Activated CD8-positive, alpha-beta memory T cell treated with anti-CD3 and anti-CD28 coated beads for 4 hours (primary cell): Measurements from ENCODE around the gene OGFOD1.

ENCODE experiments used
- DNase-seq, 2 donors: peaks; one replicate each; pipeline ENCODE4 v3.0.0-alpha.2; 2020; ENCODE audit warnings: low read depth in 2 of 2

The OGFOD1 gene

DNA sequence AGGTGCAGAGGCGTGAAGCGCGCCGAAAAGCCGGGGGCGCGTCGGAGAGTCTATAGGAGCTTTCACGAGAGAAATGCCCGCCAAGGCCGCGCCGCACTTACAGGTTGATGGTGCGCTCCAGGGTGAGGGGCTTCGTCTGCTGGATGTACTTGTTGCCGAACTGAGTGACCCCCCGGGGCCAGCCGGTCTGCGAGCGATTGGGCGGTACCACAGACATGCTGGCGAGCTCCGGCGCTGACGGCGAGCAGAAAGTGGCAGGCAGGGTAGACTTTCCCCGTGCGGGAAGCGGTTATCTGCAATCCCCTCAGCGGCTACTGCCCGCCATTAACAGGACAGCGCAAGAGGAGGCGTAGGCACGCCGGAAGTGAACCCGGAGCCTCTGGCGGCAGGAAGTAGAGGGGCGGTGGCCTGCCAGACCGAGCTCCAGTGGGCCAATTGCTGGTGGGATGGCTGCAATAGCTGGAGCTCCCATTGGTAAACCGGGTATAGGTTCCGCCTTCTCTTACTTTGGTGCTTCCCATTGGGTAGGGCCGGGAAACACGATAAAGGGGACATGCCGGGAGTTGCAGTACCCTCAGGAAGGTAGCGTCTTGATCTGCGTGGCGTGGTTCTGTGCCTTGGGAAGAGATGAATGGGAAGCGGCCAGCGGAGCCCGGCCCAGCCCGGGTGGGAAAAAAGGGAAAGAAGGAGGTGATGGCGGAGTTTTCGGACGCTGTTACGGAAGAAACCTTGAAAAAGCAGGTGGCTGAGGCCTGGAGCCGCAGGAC lies at the start of gene OGFOD1, which contains the start of gene NUDT21:
Gene OGFOD1, plus strand, starts transcription at position 569 of the 767 bp plus-strand sequence. Its CDS starts 59 bp downstream, at position 628.
Gene NUDT21, minus strand, starts transcription at position 347 of the 767 bp plus-strand sequence. Its CDS starts 130 bp downstream, at position 217.
- peak; percentile 81 to 87 for DNase-seq

DNA sequence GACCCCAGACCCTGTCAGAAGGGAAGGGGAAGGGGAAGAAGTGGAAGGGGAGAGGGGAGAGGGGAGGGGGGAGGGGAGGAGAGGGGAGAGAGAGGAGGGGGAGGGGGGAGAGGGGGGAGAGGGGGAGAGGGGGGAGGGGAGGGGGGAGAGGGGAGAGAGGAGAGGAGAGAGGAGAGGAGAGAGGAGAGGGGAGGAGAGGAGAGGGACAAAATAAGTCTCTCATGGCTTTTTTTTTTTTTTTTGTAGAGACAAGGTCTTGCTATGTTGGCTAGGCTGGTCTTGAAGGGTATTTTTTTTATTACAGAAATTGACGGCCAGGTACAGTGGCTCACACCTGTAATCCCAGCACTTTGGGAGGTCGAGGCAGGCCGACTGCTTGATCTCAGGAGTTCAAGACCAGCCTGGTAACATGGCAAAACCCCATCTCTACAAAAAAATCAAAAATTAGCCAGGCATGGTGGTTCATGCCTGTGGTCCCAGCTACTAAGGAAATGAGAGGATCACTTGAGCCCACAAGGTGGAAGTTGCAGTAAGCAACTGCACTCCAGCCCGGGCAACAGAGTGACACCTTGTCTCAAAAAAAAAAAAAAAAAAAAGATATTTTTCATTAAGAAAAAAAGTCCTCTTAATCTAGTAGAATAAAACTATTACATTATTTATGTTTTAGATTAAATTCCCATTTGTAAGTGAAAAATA lies 45.2 kb upstream of the OGFOD1 start:
- DNase-seq, result no peak

DNA sequence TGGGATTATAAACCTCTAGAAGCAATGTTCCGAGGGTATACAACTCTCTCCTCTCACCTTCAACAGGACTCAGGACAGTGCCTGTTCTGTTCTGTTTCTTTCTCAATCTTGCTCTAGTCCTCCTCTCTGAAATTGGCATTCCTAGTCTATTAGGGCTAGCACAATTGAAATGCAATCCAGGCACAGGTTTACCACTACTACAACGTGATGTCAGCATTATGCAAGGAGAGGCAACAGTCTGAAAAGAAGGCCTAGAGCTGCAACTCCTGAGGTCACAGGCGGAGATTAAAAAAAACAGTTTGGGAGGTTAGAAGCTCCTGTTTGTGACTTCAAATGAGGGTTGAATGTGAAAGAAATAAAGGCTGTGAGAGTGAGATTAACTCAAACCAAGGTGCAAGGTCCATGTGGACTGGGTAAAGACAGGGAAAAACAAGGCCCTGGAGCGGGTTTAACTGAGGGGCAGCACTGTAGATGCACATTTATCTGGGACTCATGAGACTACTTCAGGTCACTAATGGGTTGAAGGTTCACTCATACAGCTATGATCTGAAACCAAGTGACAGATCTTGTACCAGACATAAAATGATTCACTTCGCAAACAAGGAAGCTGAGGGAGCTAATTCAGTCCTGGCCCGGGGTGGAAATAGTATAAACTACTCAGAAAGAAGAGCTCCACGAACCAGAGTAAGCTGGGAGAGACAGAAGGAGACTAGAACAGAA lies 42.8 kb upstream of the OGFOD1 start:
- DNase-seq, result no peak

DNA sequence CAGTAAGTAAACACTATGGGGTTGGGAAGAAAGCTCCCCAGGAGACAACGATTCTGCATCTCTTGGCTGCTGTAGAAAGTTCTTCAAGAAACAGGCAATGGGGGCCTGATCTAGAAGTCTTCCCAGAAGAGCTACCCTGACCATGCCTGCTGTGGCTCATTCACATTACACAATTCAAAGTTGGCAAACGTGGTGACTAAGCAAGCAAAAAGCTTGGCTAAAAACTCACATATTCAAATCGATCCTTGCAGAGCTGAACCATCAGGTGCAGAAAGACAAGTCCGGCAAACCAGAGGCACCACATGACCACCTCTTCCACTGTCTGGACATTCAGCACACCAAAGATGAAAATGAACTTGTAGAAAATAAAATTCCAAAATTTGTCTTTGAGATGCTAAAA lies 42.2 kb upstream of the OGFOD1 start:
- DNase-seq, result no peak

DNA sequence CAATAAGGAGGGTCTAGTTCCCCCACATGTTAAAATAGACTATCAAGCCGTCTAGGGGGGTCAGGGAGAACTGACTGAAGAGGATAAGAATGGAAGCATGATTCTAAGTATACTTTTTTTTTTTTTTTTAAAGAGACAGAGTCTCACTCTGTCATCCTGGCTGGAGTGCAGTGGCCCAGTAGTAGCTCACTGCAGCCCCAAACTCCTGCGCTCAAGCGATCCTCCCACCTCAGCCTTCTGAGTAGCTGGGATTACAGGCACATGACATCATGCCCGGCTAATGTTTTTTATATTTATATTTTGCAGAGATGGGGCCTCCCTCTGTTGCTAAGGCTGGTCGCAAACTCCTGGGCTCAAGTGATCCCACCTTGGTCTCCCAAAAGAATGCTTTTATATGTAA lies 40.2 kb upstream of the OGFOD1 start:
- DNase-seq, result no peak

DNA sequence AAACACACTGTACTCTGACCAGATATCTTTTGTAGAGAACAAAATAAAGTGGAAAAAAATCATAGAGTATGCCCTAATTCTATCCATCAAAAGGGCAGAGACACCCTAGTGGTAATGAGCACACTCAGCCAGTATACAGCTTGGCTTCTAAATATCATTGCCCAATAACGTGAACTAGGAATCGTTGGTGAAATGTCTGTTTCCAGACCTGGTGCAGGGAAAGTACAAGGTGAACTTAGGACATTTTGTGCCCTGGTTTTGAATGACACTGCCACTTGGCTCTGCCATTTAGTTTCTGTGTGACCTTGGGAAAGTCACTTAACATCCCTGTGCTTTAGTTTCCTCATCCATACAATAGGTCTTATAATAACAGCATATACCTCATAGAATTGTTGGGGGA lies 39.7 kb upstream of the OGFOD1 start:
- no peak for DNase-seq

DNA sequence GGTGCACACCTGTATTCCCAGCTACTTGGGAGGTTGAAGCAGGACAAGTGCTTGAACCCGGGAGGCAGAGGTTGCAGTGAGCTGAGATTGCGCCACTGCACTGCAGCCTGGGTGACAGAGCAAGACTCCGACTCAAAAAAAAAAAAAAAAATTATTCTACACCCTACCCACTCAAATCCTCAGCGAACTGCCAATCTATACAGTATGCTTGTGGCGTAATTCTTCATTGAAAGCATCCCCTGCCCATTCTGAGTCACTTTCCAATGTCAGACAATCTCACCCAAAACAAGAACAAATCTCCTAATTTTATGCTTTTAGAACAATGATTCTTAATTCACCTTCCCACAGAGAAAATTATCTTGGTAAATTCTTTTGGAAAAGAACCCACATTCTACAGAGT lies 38.0 kb upstream of the OGFOD1 start:
- DNase-seq, result no peak

DNA sequence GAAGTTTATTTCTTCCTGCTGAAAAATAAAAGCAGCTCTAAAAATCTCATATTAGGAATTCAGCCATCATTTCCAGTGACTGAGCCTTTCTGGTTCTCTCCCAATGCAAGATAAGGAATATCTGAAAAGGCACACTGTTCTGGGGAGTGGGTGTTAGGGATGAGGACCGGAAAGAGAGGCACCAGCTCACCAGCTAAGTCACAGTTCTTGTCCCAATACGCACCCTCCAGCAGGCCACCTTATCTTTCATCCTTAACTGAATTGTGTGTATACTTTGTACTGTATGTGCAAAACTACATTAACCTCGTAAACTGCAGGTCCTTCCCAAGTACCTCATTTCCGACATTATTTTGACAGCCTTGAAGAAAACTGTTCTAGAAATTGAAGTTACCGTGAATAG lies 37.0 kb upstream of the OGFOD1 start:
- DNase-seq, result no peak

DNA sequence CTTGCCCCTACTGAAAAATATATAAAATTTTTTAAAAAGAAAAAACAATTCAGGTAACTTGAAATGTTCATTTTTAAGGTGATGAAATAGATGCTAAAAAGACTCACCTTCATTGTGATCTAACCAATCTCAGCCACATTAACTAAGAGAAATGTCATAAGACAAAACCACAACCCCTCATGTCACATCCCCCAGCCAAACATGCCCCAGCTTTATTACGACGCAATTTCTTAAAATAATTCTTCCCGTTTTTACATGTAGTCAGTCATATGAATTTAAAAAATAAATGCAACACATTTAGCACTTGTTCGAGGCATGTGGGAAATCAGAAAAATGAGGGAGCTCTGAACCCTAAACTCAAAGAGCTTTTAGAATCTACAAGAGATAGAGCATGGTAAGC lies 35.5 kb upstream of the OGFOD1 start:
- no peak for DNase-seq

DNA sequence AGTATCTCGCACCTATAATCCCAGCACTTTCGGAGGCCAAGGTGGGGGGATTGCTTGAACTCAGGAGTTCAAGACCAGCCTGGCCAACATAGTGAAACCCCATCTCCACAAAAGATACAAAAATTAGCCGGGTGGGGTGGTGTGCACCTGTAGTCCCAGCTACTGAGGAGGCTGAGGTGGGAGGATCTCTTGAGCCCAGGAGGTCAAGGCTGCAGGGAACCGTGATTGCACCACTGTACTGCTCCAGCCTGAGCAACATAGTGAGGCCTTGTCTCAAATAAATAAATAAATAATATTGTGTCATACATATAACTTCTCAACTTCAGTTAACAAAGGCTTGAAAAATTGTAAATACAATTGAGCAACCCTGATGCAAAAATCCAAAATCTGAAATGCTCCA lies 34.2 kb upstream of the OGFOD1 start:
- no peak for DNase-seq

DNA sequence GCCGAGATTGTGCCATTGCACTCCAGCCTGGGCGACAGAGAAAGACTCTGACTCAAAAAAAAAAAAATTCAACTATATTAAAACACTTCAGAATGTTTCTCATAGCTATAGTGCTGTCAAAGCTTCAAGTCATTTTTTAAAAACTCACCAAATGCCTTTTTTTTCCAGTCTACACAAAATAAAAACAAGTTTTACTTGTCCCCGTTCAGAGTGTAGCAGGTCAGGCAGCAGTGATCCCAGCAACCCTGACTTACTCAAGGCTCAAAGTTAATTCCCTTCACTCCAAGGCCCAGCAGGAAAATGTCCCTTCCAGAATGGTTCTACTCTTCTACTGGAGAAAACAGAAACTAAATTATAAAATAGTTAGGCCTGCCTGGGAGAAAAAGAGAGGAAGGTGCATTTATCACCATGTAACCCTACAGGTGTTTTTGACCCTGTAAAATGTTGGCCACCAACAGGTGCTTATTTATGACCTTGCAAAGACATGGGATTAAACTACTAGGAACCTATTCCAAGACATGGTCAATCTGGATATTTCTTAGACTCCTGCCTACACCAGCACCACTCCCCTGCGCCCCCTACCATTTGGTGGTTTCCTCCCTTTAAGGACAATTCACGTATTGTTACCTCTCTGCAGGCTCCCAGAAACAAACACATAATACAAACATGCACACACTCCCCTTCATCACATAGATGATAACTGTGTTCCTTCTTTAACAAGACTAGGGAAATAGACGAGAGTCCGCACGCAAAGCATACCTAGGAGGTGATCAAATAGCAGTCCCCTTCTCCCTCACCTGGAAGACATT lies 31.4 kb upstream of the OGFOD1 start:
- DNase-seq, result no peak

DNA sequence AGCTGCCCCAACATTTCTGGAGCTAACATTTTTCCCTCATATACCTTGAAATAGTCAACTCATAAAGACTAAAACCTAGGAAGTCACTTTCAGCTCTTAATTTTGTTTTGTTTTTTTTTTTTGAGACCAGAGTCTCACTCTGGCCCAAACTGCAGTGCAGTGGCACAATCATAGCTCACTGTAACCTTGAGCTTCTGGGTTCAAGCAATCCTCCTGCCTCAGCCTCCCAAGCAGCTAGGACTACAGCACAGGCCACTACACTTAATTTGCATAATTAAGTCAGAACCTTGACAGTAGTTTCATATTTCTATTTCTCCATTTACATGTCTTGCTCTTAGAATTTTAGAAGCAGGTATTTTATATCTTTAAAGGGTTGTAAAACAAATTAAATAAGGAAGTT lies 30.7 kb upstream of the OGFOD1 start:
- no peak for DNase-seq

DNA sequence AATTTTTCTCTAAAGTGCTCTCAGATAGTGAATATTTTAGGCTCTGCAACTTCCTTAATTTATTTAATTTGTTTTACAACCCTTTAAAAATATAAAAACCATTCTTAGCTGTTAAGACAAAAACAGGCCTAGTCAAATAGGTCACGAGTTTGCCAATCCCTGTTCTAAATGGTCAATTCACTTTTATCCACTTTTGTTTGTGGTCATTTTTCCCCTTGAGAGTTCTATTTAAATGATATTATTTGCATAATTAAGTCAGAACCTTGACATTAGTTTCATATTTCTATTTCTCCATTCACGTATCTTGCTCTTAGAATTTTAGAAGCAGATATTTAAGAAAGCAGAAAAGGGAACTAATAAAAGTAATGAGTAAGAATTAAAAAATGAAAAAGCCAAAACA lies 30.0 kb upstream of the OGFOD1 start:
- DNase-seq, result no peak

DNA sequence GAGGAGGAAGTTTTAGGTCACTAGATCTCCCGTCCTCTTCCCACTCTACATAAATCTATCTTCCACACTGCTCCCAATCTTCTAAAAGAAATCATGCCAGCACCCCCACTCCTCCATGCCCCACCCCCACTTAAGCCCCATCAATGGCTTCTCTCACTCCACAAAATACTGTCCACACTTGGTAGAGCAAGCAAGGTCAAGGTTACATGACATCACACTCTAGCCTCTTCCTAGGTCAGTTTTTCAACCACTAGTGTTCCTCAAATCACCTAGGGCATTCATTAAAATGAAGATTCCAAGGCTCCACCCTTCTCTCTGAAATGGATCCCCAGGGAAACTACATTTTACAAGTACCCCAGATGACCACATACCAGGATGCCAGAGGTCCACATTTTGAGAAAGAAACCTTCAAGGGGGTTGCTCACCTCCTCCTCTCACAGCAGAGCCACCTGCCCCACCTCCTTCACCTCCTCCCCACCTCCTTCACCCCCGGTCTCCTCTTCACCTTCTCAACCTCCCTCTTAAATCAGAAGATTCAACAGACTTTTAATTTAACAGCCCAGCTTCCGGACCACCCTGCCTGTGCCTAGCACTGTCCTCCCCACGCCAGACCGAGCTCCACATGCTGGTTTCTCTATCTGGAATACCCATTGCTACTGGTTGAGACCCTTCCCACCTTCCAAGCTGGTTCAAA lies 29.2 kb upstream of the OGFOD1 start:
- no peak for DNase-seq

DNA sequence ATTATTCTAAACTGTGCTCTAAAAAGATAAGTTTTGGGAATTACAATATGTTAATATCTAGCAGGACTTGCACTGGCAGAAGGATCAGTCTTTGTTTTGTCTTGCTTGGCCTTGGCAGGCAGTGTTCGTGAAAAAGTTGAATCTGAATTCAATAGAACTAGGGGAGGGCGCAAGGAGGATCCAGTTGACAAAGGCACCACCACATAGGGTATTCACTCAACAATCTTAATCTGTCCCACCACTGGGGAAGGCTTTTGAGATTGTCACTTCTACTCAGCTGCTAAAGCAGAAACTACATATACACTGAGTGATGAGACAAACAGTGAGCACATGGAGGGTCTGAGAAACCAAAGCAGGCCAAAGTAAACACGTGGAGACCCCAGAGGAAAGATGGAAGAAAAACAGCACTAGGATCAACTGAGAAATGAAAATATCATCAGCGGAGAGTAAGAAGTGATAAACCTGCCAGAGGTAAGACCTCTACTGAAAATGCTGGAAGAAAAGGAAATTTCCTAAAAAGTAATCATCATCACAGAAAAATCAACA lies 28.4 kb upstream of the OGFOD1 start:
- no peak for DNase-seq

DNA sequence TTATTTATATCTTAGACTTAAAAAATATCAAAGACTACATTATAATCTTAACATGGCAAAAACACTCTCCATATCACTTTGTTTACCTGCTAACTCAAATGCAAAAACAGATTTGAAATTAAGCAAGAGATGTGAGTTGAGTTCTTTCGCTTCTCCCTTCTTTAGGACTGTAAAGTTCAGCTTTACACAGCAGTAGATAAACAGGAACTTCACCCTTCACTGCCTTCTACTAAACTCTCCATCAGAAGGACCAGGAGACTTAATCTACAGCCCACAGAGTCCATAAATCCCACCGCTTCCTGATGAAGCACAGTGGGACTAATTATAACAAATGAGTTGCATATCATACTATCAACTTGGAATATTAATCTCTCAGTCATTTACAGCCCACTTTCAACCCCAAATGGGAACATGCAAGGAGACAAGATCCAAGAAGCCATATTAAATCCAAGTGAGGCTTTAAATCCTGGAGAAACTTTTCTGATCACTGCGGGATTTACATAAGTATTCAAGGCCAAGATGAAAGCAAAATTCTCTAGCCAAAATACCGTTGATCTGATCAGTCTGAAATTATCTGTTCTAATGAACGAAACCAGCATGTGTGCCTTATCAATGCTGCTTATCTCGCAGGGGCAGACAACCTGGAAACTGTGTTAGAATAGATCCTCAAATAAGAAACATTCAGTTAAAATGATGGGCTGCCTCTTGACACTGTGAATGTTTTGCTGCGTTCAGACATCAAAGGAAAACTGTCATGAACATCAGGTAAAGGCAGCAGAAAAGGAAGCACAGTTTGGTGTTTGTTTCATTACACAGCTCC lies 27.6 kb upstream of the OGFOD1 start:
- no peak for DNase-seq

DNA sequence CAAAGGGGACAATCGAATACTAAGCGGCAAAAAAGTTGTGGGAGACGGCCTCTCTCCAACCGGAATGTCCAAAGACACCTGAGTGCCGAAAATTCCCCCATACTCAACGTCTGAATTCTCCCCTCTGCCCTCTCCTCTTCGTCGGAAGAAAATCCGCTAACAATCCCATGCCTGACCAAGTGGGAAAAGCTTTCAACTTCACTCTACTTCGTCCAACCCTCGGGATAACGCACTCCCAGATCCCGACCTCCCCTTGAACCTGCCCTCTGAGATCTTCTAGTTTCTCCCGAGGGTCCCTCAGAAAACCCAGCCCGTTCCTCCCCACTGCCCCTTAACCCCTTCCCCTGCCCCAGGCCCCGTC lies 27.0 kb upstream of the OGFOD1 start:
- DNase-seq, result no peak

DNA sequence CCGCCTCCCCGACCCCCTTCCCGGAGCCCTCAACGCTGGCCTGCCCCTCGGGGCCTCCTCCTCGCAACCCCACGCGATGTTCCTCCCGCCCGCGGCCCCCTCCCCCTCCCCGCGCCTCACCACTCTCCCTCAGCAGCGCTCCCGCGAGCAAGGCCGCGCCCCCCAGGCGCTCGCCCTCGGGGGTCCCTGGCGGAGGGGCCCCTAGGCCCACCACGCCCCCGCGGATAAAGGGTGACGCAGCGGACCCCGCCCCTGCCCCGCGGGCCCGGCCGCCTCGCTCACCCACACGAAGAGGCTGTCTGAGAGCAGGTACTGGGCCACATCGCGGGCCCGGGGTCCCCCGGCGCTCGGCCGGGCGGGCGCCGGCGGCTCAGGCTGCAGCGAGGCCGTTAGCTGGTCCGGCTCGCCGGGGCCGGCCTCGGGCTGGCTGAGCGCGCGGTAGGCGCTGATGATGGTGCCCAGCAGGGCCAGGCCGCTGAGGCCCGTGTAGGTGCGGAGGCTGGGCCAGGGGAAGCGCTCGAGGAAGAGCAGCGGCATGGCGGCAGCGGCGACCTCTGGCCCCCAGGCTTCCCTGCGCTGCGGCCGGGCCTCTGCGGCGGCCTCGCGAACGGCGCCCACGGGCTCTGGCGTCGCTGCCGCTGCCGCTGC lies 26.4 kb upstream of the OGFOD1 start:
- peak in 1 of 2 donors; percentile 6 for DNase-seq

DNA sequence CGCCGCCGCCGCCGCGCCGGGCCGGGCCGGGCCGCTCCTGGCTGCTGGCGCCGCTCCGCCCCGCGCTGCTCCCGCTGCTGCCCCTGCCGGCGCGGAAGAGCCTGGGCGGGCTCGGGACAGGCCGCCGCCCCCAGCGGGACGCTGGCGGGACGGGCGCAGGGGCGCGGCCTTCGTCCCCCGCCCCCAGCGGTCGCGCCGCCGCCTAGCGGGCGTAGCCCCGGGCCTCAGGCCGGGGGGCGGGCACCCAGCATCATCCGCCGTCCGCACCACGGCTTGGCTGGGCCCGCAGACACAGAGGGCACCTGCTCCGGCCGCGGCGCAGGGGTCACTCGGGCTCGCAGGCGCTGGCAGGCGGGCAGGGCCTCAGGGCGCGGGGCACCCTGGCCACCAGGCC lies 25.9 kb upstream of the OGFOD1 start, which contains the start of gene AMFR:
Gene AMFR, minus strand, starts transcription at position 107 of the 394 bp plus-strand sequence. CDS start 218 bp downstream, outside the sequence.
- peak in 1 of 2 donors; percentile 16 for DNase-seq
